SK-N-SH (cell line): ENCODE results near the gene DCAF11. TPM values are rescaled to one million over a fixed set of nuclear protein-coding genes. Genes with fewer than 3 reads are reported as not detected.

Experiments
- CTCF ChIA-PET: fragments of 300-600, 350-600 bp; formaldehyde crosslinking; extraction: SDS; loops from one replicate; lab custom pipeline; 2021; lab: Yijun Ruan, JAX
- POLR2A ChIA-PET: fragments of 350-600 bp; sonication (Branson Sonifier 250); formaldehyde crosslinking; extraction: SDS; loops from one replicate; lab custom pipeline; 2020; ENCODE audit warnings: antibody characterized with exemption, inconsistent platforms; lab: Yijun Ruan, JAX
- DNase-seq: peaks from one replicate; pipeline ENCODE4 v3.0.0; 2012
- H2AFZ ChIP-seq: fragments of 200-600 bp; sonication (generic); 2 replicates; pipeline ENCODE4 v1.8.1; 2016; ENCODE audit warnings: antibody characterized with exemption, mild to moderate bottlenecking, low read depth
- H3F3A ChIP-seq: fragments of 200-600 bp; sonication (generic); replicated peaks from 2 replicates; pipeline ENCODE3; 2016; ENCODE audit warnings: antibody characterized with exemption, mild to moderate bottlenecking; ENCODE audit not compliant: insufficient read depth
- H3K27ac ChIP-seq, 2 experiments: fragments of 200-500 bp in 1 of 2; fragments of 200-600 bp in 1 of 2; sonication (Bioruptor generic) in 1 of 2; sonication (generic), shearing (Covaris generic) in 1 of 2; 2 replicates each; pipeline versions ENCODE4 v1.5.1 to v1.6.1; 2014 to 2016; ENCODE audit warnings: low read depth in 2 of 2, inconsistent platforms in 1 of 2, low read length in 1 of 2, mild to moderate bottlenecking in 1 of 2, mixed read lengths in 1 of 2
- H3K27me3 ChIP-seq: fragments of 200-600 bp; sonication (generic), shearing (Covaris generic); 2 replicates; pipeline ENCODE4 v1.6.1; 2016; ENCODE audit warnings: mixed run types; ENCODE audit not compliant: insufficient read depth
- H3K36me3 ChIP-seq, 2 experiments: fragments of 200-500 bp in 1 of 2; fragments of 200-600 bp in 1 of 2; sonication (Bioruptor generic) in 1 of 2; sonication (generic) in 1 of 2; replicated peaks in 1 of 2; 2 replicates each; pipeline versions ENCODE3 to v1.5.1; 2014 to 2016; ENCODE audit warnings: low read length in 1 of 2, mild to moderate bottlenecking in 1 of 2; ENCODE audit not compliant: insufficient read depth in 2 of 2, control insufficient read depth in 1 of 2
- H3K4me1 ChIP-seq, 2 experiments: fragments of 200-500 bp in 1 of 2; fragments of 200-600 bp in 1 of 2; sonication (Bioruptor generic) in 1 of 2; sonication (generic), shearing (Covaris generic) in 1 of 2; 2 replicates each; pipeline versions ENCODE4 v1.5.1 to v1.6.1; 2014 to 2016; ENCODE audit warnings: low read depth in 1 of 2, low read length in 1 of 2, mixed run types in 1 of 2; ENCODE audit not compliant: insufficient read depth in 2 of 2, control insufficient read depth in 1 of 2
- H3K4me2 ChIP-seq: fragments of 200-600 bp; sonication (generic), shearing (Covaris generic); 2 replicates; pipeline ENCODE4 v1.6.1; 2017; ENCODE audit warnings: mixed run types
- H3K4me3 ChIP-seq, 2 experiments: fragments of 200-500 bp in 1 of 2; fragments of 200-600 bp in 1 of 2; sonication (Bioruptor generic) in 1 of 2; sonication (generic), shearing (Covaris generic) in 1 of 2; 2 replicates each; pipeline versions ENCODE4 v1.5.1 to v1.8.1; 2014 to 2016; ENCODE audit warnings: low read depth in 2 of 2, inconsistent platforms in 1 of 2, low read length in 1 of 2, mild to moderate bottlenecking in 1 of 2, mixed read lengths in 1 of 2, moderate library complexity in 1 of 2
- H3K79me2 ChIP-seq: fragments of 200-600 bp; sonication (generic); 2 replicates; pipeline ENCODE4 v1.8.1; 2017; ENCODE audit warnings: mild to moderate bottlenecking; ENCODE audit not compliant: insufficient read depth
- H3K9ac ChIP-seq: fragments of 200-600 bp; sonication (generic); 2 replicates; pipeline ENCODE4 v1.6.1; 2017; ENCODE audit warnings: mixed run types
- H3K9me2 ChIP-seq: fragments of 200-600 bp; sonication (generic); 2 replicates; pipeline ENCODE4 v1.6.1; 2017; ENCODE audit warnings: mixed run types
- H3K9me3 ChIP-seq: fragments of 200-600 bp; sonication (generic); 2 replicates; pipeline ENCODE4 v1.6.1; 2017; ENCODE audit warnings: mixed run types, mild to moderate bottlenecking, moderate library complexity
- H4K20me1 ChIP-seq: fragments of 200-600 bp; sonication (generic); 2 replicates; pipeline ENCODE4 v1.6.1; 2017; ENCODE audit warnings: mild to moderate bottlenecking, mixed run types; ENCODE audit not compliant: insufficient read depth
- ELF1 ChIP-seq: IDR thresholded peaks from 2 replicates; pipeline ENCODE4 v1.4.0; 2012
- EP300 ChIP-seq, 2 experiments: IDR thresholded peaks; 2 replicates each; pipeline versions ENCODE4 v1.4.0 to v1.6.1; 2012; ENCODE audit warnings: borderline replicate concordance in 1 of 2, low read depth in 1 of 2, low read length in 1 of 2
- FOSL2 ChIP-seq: IDR thresholded peaks from 2 replicates; pipeline ENCODE4 v1.4.0; 2012; ENCODE audit warnings: low read depth, mild to moderate bottlenecking, moderate library complexity, borderline replicate concordance
- FOXJ3 ChIP-seq: sonication (generic); formaldehyde crosslinking; IDR thresholded peaks from 2 replicates; pipeline ENCODE4 v1.5.1; 2020; ENCODE audit warnings: mild to moderate bottlenecking, missing genetic modification reagents
- JUND ChIP-seq: IDR thresholded peaks from 2 replicates; pipeline ENCODE4 v1.4.0; 2012
- MEF2A ChIP-seq: IDR thresholded peaks from 2 replicates; pipeline ENCODE4 v1.4.0; 2012; ENCODE audit warnings: low read depth, borderline replicate concordance
- NFIC ChIP-seq: IDR thresholded peaks from 2 replicates; pipeline ENCODE4 v1.4.0; 2012; ENCODE audit warnings: borderline replicate concordance
- NRF1 ChIP-seq: IDR thresholded peaks from 2 replicates; pipeline ENCODE4 v1.6.1; 2012; ENCODE audit warnings: low read depth, mild to moderate bottlenecking, low read length
- RFX5 ChIP-seq: IDR thresholded peaks from 2 replicates; pipeline ENCODE4 v1.6.1; 2012; ENCODE audit warnings: mild to moderate bottlenecking, improper control_type of control experiment, low read length
- SIN3A ChIP-seq: IDR thresholded peaks from 2 replicates; pipeline ENCODE4 v1.6.1; 2012; ENCODE audit warnings: low read depth, mild to moderate bottlenecking, low read length, moderate library complexity, borderline replicate concordance
- TAF1 ChIP-seq: IDR thresholded peaks from 2 replicates; pipeline ENCODE4 v1.6.1; 2012; ENCODE audit warnings: low read depth, mild to moderate bottlenecking, low read length, moderate library complexity, borderline replicate concordance
- TCF12 ChIP-seq: IDR thresholded peaks from 2 replicates; pipeline ENCODE4 v1.4.0; 2012
- WGBS: methylation state at CpG from one replicate; pipeline ENCODE4 v1.1.6; 2017; ENCODE audit warnings: low lambda C conversion rate; 5-methylcytosine and 5-hydroxymethylcytosine counted together
- polyA plus RNA-seq, 3 experiments: library from polyadenylated mRNA; depleted of rRNA; stranded (reverse); fragments of >200 nt; gene quantifications; 2 replicates each; pipeline ENCODE4 v1.2.3, GENCODE V29; 2012
- TF ChIP-seq, protein P1 (sequence below): IDR thresholded peaks from 2 replicates; pipeline ENCODE4; 2012
- TF ChIP-seq, protein P2 (sequence below): fragments of 150-350 bp; IDR thresholded peaks from 2 replicates; pipeline ENCODE4 v1.6.1; 2016; ENCODE audit warnings: mild to moderate bottlenecking, low read depth, low read length
- TF ChIP-seq, protein P3 (sequence below): fragments of 150-350 bp; IDR thresholded peaks from 2 replicates; pipeline ENCODE4 v1.6.1; 2017; ENCODE audit warnings: antibody characterized with exemption, low read length, low read depth, borderline replicate concordance

The DCAF11 gene
- polyA plus RNA-seq, 1 of the 3 experiments (the other 2 are of a cell fraction): 34.6 TPM

DNA sequence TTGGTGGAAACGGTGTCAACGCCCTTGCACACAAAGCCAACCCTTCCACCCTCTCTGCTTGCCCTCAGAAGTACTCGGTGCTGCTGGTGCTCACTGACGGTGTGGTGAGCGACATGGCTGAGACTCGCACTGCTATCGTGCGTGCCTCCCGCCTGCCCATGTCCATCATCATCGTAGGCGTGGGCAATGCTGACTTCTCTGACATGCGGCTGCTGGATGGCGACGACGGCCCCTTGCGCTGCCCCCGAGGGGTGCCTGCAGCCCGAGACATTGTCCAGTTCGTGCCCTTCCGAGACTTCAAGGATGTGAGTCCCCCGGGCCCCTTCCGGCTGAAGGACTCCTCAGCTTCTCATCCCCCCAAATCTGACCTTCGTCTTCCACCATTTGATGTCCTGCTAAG is 37.5 kb upstream of the DCAF11 start:
- Histone ChIP-seq H4K20me1 (no peaks in the 10 kb centered on the region), H3K27me3 (peaks cover 3% of the 10 kb centered on the region; the same call in 1 of the 2 replicates), H3K9ac (no peak overlapping the region), H3F3A (no peaks in the 10 kb centered on the region), H3K4me1 (peaks cover 0 to 30% of the 10 kb centered on the region in 2 experiments; a peak in 1 of 4 replicates), H3K36me3 (no peaks in the 10 kb centered on the region), H2AFZ (no peak overlapping the region), H3K9me3 (no peaks in the 10 kb centered on the region), H3K4me2 (no peak overlapping the region), H3K4me3 (no peak overlapping the region), H3K9me2 (no peaks in the 10 kb centered on the region), H3K79me2 (no peaks in the 10 kb centered on the region), H3K27ac (no peak overlapping the region)
- WGBS: 91% methylated on average over 11 of the region's 23 CpGs
- POLR2A ChIA-PET: no interaction called here
- CTCF ChIA-PET: interaction anchor here (21.5 to 42.8 kb wide), 2 partner anchors 18 to 23 kb away, joined by 284 to 1159 read pairs; partner anchors contain the start of gene PCK2
- TF ChIP-seq TAF1 (no peak), TCF12 (no peak), JUND (no peak), MEF2A (no peak), NFIC (no peak), SIN3A (no peak), FOSL2 (no peak), RFX5 (no peak), ELF1 (no peak), NRF1 (no peak), EP300 (IDR thresholded peaks at IDR 0.05; ENCODE audit: borderline replicate concordance in 1 of 2, low read depth in 1 of 2, low read length in 1 of 2) (no peak)
- TF ChIP-seq, protein P1, sequence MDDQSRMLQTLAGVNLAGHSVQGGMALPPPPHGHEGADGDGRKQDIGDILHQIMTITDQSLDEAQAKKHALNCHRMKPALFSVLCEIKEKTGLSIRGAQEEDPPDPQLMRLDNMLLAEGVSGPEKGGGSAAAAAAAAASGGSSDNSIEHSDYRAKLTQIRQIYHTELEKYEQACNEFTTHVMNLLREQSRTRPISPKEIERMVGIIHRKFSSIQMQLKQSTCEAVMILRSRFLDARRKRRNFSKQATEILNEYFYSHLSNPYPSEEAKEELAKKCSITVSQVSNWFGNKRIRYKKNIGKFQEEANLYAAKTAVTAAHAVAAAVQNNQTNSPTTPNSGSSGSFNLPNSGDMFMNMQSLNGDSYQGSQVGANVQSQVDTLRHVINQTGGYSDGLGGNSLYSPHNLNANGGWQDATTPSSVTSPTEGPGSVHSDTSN: no peak
- TF ChIP-seq, protein P2, sequence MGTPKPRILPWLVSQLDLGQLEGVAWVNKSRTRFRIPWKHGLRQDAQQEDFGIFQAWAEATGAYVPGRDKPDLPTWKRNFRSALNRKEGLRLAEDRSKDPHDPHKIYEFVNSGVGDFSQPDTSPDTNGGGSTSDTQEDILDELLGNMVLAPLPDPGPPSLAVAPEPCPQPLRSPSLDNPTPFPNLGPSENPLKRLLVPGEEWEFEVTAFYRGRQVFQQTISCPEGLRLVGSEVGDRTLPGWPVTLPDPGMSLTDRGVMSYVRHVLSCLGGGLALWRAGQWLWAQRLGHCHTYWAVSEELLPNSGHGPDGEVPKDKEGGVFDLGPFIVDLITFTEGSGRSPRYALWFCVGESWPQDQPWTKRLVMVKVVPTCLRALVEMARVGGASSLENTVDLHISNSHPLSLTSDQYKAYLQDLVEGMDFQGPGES: no peak
- DNase-seq: no peak

DNA sequence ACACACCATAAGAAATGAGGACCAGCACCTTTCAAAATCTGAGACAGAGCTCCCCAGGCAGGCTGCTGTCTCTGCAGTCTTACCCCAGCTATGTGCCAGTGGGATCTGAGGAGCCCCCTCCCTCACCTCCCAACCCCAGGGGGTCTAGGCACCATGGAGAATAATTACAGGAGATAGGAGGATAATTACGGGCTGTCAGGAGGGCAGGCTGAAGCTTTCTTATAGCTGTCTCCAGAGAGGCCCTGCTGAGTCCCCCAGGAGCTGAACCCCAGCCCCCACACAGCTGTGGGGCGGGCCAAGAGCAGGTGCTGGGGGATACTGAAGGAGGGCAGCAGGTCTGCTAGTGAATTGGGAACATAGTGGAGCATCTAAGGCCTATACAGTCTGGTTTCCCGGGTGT is 36.4 kb upstream of the DCAF11 start:
- H3K4me2 ChIP-seq: no peak overlapping the region
- H3K4me3 ChIP-seq: no peak overlapping the region
- H3K79me2 ChIP-seq: no peaks in the 10 kb centered on the region
- no peak for DNase-seq
- peaks cover 5% of the 10 kb centered on the region; the same call in 1 of the 2 replicates for H3K27me3 ChIP-seq
- no peak overlapping the region for H3K27ac ChIP-seq
- TF ChIP-seq TCF12: no peak
- no peak for TF ChIP-seq FOXJ3
- TF ChIP-seq, protein P3, sequence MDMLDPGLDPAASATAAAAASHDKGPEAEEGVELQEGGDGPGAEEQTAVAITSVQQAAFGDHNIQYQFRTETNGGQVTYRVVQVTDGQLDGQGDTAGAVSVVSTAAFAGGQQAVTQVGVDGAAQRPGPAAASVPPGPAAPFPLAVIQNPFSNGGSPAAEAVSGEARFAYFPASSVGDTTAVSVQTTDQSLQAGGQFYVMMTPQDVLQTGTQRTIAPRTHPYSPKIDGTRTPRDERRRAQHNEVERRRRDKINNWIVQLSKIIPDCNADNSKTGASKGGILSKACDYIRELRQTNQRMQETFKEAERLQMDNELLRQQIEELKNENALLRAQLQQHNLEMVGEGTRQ: no peak
- ChIA-PET POLR2A (interaction anchor here (0.6 kb wide), 1 partner anchor 36 kb away, joined by 3 read pairs; no protein-coding TSS in a partner anchor), CTCF (interaction anchor here (21.5 to 42.8 kb wide), 2 partner anchors 19 to 22 kb away, joined by 284 to 1159 read pairs; partner anchors contain the start of gene PCK2)
- no peaks in the 10 kb centered on the region for H4K20me1 ChIP-seq
- no peaks in the 10 kb centered on the region for H3F3A ChIP-seq
- no peak overlapping the region for H3K9ac ChIP-seq
- peaks cover 0 to 30% of the 10 kb centered on the region in 2 experiments; a peak in 1 of 4 replicates for H3K4me1 ChIP-seq
- H3K9me2 ChIP-seq: no peaks in the 10 kb centered on the region
- 20% methylated on average over 2 of the region's 3 CpGs for WGBS
- no peaks in the 10 kb centered on the region for H3K36me3 ChIP-seq
- H2AFZ ChIP-seq: no peak overlapping the region
- no peaks in the 10 kb centered on the region for H3K9me3 ChIP-seq
